Activated naive CD8-positive, alpha-beta T cell treated with anti-CD3 and anti-CD28 coated beads, Interleukin-2, amount 50 U/mL, for 24 hours (primary cell): ENCODE measurements around the gene AEBP2.
"Not testable (repeated sequence)": the region's sequence is repeated elsewhere in the genome, so short reads cannot be mapped to it uniquely, and the experiment has no call there.

ENCODE experiments used
- ATAC-seq: fragments of 150-1000 bp; cut with Tn5 transposase; one replicate; pipeline ENCODE4 v1.10.0; 2021
- DNase-seq: peaks from one replicate; pipeline ENCODE4 v3.0.0; 2021
- H3K27ac Mint-ChIP-seq: one replicate; pipeline ENCODE4 v1.8.0; 2021; ENCODE audit warnings: mild to moderate bottlenecking, mixed read lengths
- H3K27me3 Mint-ChIP-seq: one replicate; pipeline ENCODE4 v1.8.0; 2021; ENCODE audit warnings: mixed read lengths
- H3K36me3 Mint-ChIP-seq: one replicate; pipeline ENCODE4 v1.8.0; 2021; ENCODE audit warnings: low read depth, mixed read lengths
- H3K4me1 Mint-ChIP-seq: one replicate; pipeline ENCODE4 v1.8.0; 2021; ENCODE audit warnings: mixed read lengths
- H3K4me3 Mint-ChIP-seq: one replicate; pipeline ENCODE4 v1.8.0; 2021; ENCODE audit warnings: mild to moderate bottlenecking, moderate library complexity, mixed read lengths
- H3K9me3 Mint-ChIP-seq: one replicate; pipeline ENCODE4 v1.8.0; 2021; ENCODE audit warnings: mixed read lengths

Gene AEBP2, protein sequence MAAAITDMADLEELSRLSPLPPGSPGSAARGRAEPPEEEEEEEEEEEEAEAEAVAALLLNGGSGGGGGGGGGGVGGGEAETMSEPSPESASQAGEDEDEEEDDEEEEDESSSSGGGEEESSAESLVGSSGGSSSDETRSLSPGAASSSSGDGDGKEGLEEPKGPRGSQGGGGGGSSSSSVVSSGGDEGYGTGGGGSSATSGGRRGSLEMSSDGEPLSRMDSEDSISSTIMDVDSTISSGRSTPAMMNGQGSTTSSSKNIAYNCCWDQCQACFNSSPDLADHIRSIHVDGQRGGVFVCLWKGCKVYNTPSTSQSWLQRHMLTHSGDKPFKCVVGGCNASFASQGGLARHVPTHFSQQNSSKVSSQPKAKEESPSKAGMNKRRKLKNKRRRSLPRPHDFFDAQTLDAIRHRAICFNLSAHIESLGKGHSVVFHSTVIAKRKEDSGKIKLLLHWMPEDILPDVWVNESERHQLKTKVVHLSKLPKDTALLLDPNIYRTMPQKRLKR

DNA sequence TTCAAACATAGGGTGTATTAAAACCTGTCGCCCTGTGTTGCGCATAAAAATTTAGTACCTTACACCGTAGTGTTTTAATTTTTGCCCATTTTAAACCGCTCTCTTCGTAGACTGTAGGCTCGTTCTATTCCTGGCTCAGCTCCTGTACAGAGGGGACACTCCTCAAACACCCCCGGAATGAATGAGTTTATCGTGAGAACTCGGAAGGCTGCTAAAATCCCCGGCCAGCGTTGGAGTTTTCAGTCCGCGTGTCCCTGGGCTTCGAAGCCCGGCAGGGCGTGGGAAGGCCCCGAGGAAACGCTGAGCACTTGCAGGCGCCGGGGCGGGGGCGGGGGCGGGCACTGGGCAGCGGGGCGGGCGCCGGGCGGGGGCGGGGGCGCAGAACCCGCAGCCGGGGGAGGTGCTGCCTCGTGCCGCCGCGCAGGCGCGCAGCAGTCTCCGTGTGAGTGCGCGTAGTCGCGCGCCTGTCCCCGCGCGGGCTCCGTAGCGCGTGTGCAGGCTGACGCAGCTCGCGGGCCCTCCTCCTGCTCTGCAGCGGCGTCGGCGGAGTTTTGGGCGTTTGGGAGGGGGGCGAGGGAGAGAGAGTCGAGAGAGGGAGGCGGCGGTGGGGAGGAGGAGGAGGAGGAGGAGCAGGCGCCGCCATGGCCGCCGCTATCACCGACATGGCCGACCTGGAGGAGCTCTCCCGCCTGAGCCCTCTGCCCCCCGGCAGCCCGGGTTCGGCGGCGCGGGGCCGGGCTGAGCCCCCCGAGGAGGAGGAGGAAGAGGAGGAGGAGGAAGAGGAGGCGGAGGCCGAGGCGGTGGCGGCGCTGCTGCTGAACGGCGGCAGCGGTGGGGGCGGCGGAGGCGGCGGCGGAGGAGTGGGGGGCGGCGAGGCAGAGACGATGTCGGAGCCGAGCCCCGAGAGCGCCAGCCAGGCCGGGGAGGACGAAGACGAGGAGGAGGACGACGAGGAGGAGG is at the start of gene AEBP2:
AEBP2 (plus strand) TSS at position 434 of the 960 bp plus-strand sequence; CDS start at position 642, 208 bp downstream.
- H3K4me1 Mint-ChIP-seq, result peaks cover 59% of the 10 kb centered on the region

DNA sequence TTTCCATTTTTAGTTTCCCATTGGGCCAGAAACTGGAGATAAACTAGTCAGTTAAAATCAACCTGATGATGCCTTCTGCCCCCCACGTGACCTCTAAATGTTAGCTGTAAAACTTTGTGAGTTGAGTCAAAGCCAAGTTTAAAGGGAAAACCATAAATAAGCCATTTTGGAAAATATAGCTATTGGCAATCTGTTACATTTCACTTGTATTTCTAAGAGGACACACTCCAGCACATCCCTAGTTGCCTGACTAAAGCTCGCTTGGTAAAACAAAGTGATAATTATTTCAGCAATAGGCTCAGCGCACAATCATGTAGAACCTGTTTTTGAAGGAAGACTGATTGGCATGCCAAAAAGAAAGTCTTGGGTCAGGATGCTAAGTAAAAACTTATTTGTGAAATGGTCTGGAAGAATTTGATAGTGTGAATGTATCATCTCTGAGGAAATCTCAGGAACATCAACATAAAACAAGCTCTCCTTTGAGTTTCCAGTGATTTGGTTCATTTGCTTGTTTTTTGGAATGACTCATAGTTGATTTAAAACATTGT is 49.2 kb upstream of the AEBP2 start:
- no peaks in the 10 kb centered on the region for H3K9me3 Mint-ChIP-seq
- H3K4me3 Mint-ChIP-seq, result no peak overlapping the region
- ATAC-seq (no peak), DNase-seq (no peak)
- no peaks in the 10 kb centered on the region for H3K27me3 Mint-ChIP-seq
- H3K36me3 Mint-ChIP-seq, result no peaks in the 10 kb centered on the region
- H3K4me1 Mint-ChIP-seq, result no peaks in the 10 kb centered on the region
- no peak overlapping the region for H3K27ac Mint-ChIP-seq

More for the DNA sequence above, at the start of gene AEBP2:
- H3K27me3 Mint-ChIP-seq, result no peaks in the 10 kb centered on the region
- H3K36me3 Mint-ChIP-seq, result peaks cover 28% of the 10 kb centered on the region
- peak within 1 kb of the TSS; percentile 95 for H3K27ac Mint-ChIP-seq
- H3K4me3 Mint-ChIP-seq, result peak within 1 kb of the TSS; percentile 91
- H3K9me3 Mint-ChIP-seq, result no peaks in the 10 kb centered on the region
- ATAC-seq (peak; percentile 77), DNase-seq (peak; percentile 83)

DNA sequence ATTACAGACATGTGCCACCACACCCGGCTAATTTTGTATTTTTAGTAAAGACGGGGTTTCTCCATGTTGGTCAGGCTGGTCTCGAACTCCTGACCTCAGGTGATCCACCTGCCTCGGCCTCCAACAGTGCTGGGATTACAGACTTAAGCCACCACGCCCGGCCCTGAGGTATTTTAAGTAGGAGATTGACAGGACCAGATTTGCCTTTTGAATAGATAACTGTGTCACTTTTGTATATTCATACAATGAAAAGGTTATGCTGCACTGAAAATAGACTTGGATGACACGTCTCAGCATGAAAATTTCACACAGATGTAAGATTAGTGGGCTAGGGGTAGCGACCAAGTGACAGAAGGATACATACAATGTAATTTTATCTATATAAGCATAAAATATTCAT is 46.6 kb upstream of the AEBP2 start:
- H3K27me3 Mint-ChIP-seq, DNase-seq, H3K4me3 Mint-ChIP-seq, H3K36me3 Mint-ChIP-seq, H3K27ac Mint-ChIP-seq, H3K4me1 Mint-ChIP-seq, ATAC-seq, H3K9me3 Mint-ChIP-seq: not testable (repeated sequence)

DNA sequence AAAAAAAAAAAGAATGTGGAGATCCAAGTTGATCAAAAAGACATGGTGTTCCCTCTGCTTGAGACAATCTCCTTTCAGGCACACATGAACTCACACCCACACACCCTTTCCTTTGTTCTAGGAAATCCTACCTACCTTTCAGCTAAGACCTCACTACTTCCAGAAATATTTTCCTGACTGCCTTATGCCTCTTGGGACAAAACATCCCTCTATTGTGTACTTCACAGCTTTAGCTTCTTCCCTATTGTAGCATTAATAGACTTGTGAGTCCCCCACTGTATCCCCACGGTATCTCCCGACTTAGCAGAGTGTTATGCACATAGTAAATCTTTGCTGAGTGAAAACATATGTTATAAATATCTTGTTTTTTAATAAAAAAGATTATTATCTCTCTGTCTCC is 44.9 kb upstream of the AEBP2 start:
- H3K27me3 Mint-ChIP-seq, result no peaks in the 10 kb centered on the region
- DNase-seq (no peak), ATAC-seq (no peak)
- H3K36me3 Mint-ChIP-seq, result no peaks in the 10 kb centered on the region
- H3K9me3 Mint-ChIP-seq, result no peaks in the 10 kb centered on the region
- H3K27ac Mint-ChIP-seq, result no peak overlapping the region
- H3K4me1 Mint-ChIP-seq, result no peaks in the 10 kb centered on the region
- H3K4me3 Mint-ChIP-seq, result no peak overlapping the region

DNA sequence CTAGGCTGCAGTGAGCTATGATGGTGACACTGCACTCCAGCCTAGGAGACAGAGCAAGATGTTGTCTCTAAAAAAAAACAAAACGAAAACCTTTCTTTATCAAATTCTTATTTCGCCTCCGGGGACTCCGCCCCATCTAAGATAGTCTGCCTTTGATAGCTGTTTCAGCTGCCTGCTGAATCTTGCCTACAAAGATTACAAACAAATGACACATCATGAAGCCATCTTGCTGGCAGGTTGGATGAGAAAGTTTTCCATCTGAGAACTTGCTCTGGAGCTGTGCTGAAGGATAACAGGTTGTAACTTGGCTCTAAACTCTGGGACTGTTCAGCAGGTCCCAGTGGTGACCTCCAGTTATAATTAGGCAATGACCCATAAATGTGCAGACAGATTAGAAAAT is 41.8 kb upstream of the AEBP2 start:
- Mint-ChIP-seq H3K36me3 (no peaks in the 10 kb centered on the region), H3K27me3 (no peaks in the 10 kb centered on the region), H3K27ac (no peak overlapping the region), H3K9me3 (no peaks in the 10 kb centered on the region), H3K4me1 (no peaks in the 10 kb centered on the region), H3K4me3 (no peak overlapping the region)
- no peak for ATAC-seq
- DNase-seq, result no peak

DNA sequence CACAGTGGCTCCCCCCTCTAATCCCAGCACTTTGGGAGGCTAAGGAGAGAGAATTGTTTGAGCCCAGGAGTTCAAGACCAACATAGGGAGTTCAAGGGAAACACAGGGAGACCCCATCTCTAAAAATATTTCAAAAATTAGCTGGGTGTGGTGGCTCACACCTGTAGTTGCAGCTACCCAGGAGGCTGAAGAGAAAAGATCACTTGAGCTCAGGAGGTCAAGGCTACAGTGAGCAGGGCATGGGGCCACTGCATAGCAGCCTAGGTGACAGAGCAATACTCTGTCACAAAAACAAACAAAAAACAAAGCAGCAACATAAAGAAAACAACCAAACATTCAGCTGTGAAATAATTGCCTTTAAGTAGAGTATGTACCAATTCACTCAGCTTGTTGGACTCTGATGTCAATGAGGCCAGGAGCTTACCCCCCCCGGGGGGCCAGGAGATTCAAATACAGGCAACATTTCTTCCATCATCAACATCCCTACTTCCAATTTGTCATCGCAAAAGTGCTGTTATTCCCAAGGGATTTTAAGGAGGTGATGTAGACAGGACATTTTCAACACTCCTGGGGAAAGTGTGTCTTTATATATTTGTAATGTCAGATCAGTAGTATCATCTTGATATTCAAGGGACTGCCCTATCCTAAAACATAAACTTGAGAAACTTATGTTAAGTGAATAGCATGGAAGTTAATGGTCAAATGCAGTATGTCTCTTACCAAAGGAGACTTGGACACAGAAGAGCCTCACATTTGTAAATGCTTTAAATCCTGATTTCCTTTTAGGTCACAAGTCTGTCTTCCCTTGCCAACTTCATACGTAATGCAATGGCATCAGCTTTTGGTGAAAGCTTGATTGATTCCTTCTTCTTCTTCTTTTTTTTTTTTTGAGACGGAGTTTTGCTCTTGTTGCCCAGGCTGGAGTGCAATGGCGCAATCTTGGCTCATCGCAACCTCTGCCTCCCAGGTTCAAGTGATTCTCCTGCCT is 40.6 kb upstream of the AEBP2 start:
- Mint-ChIP-seq H3K4me3 (no peak overlapping the region), H3K4me1 (peaks cover 4% of the 10 kb centered on the region), H3K9me3 (no peaks in the 10 kb centered on the region), H3K27me3 (no peaks in the 10 kb centered on the region), H3K27ac (no peak overlapping the region), H3K36me3 (no peaks in the 10 kb centered on the region)
- ATAC-seq, result no peak
- DNase-seq, result no peak

DNA sequence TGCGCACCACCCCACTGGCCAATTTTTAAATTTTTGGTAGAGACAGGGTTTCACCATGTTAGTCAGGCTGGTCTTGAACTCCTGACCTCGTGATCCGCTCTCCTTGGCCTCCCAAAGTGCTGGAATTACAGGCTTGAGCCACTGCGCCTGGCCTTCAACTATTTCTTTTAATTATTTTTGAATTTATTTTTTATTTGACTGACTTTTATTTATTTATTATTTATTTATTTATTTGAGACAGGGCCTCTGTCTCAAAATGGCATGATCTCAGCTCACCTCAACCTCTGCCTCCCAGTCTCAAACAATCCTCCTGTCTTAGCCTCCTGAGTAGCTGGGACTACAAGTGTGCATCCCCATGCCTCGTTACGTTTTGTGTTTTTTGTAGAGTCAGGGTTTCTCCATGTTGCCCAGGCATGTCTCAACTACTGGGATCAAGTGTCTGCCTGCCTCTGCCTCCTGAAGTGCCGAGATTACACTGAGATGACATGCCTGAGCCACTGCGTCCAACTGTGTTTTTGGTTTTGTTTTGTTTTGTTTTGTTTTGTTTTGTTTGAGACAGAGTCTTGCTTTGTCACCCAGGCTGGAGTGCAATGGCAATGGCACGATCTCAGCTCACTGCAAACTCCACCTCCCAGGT is 38.5 kb upstream of the AEBP2 start:
- H3K4me1 Mint-ChIP-seq, result peaks cover 16% of the 10 kb centered on the region
- H3K36me3 Mint-ChIP-seq, DNase-seq, ATAC-seq, H3K27ac Mint-ChIP-seq, H3K4me3 Mint-ChIP-seq, H3K9me3 Mint-ChIP-seq, H3K27me3 Mint-ChIP-seq: not testable (repeated sequence)

DNA sequence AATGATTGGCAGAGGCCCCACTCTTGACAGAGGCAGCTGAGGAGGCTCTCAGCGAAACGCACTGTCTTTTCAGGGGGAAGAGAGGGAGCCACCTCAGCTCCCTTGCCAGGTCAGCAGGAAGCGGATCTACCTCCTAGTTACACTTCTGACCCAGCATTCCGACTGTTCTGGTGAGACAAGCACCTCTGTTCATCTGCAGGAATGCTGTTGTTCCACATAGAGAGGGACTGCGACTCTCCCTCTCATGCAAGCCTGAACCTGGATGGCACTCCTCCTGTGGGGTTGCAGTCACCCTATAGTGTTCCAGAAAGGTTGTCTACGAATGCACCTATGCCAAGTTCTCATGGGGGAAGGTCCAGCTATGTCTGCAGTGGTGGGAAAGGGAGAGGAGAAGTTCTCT is 37.1 kb upstream of the AEBP2 start:
- Mint-ChIP-seq H3K27ac (no peak overlapping the region), H3K4me1 (peaks cover 16% of the 10 kb centered on the region), H3K9me3 (peaks cover 6% of the 10 kb centered on the region), H3K27me3 (no peaks in the 10 kb centered on the region), H3K36me3 (peaks cover 5% of the 10 kb centered on the region), H3K4me3 (no peak overlapping the region)
- no peak for DNase-seq
- no peak for ATAC-seq

DNA sequence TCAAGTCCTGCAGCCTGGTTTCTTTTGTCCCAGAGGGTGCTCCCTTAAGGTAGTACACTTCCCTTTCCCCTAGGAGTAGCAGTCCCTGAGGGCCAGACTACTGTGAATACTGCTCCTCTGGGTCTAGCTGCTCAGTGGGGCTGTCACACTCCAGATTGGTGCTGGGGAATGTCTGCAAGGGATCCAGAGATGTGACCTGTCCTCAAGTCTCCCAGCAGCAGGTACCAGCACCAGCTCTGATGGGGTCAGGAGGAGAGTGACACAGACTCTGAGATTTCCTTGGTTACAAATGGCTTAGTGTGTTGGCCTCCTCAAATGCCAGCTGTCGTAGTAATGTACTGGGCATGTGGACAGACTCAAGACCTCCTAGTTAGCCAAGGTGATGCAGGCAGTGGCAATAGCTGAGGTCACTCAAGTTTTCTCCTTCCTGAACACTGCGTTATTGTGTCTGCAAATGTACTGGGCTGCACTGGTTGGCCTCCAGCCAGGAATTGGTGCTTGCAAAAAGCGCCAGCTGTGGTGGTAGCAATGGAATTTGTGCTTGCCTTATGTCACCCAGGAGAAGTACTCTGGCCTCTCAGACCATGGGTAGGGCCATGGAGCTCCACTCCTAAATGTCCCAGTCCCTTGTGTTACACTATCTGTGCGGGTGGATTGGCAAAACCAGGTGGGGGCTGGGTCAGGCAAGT is 36.4 kb upstream of the AEBP2 start:
- ATAC-seq (peak; percentile 23), DNase-seq (no peak)
- H3K27ac Mint-ChIP-seq, result no peak overlapping the region
- H3K27me3 Mint-ChIP-seq, result no peaks in the 10 kb centered on the region
- no peak overlapping the region for H3K4me3 Mint-ChIP-seq
- H3K36me3 Mint-ChIP-seq, result peaks cover 5% of the 10 kb centered on the region
- H3K4me1 Mint-ChIP-seq, result peaks cover 16% of the 10 kb centered on the region
- H3K9me3 Mint-ChIP-seq, result peaks cover 6% of the 10 kb centered on the region

DNA sequence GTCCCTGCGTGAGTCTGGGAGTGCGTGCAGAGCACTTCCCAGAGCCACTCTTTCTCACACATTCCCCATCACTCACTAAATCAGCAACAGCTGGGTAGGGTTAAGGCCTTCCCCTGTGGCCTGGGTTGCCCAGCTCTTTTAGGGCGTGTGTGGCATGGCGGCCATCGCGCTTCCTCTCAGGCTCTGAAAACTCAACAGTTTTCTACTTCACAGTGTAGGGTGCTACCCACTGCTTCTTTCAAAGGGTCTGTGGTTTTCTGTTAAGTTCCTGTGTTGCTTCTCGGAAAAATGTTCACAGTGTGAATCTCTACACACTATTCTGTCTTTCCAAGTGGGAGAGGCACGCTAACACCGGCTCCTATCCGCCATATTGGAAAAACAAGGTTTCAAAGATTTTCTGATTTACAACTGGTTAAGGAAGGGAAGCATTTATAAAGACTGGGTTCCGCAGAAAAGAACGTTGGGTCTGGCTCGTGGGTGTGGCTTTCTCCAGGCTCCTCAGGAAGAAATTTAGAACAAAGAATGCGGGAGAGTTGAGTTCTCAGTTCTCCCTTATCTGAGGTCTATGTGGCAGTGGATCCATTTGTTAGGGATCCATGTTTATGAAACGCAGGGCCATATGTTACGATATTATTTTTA is 34.9 kb upstream of the AEBP2 start:
- Mint-ChIP-seq H3K36me3 (peaks cover 5% of the 10 kb centered on the region), H3K27me3 (no peaks in the 10 kb centered on the region), H3K27ac (peak overlapping the region; percentile 75), H3K4me1 (peaks cover 16% of the 10 kb centered on the region), H3K4me3 (no peak overlapping the region), H3K9me3 (peaks cover 6% of the 10 kb centered on the region)
- DNase-seq, result peak; percentile 16
- peak; percentile 65 for ATAC-seq

DNA sequence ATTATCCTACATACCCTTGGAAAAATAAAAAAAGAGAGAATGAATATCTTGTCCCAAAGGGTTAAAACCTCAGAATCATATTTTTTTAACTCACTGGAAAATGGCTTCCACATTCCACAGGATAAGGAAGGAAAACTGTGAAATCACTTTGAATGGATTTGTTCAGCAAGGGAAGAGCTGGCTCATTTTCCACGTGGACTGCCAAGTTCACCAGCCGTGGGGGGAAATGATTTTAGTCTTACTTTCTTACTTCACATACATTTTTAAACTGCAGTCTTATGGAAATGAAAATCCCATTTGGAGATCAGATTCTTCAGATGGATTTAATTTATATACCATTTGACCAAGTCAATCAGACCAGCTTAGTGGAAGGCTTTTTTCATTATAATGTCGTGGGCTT is 29.9 kb upstream of the AEBP2 start:
- ATAC-seq (no peak), DNase-seq (no peak)
- peaks cover 2% of the 10 kb centered on the region for H3K9me3 Mint-ChIP-seq
- peaks cover 5% of the 10 kb centered on the region for H3K4me1 Mint-ChIP-seq
- H3K27ac Mint-ChIP-seq, result no peak overlapping the region
- peaks cover 1% of the 10 kb centered on the region for H3K36me3 Mint-ChIP-seq
- H3K4me3 Mint-ChIP-seq, result no peak overlapping the region
- H3K27me3 Mint-ChIP-seq, result no peaks in the 10 kb centered on the region

DNA sequence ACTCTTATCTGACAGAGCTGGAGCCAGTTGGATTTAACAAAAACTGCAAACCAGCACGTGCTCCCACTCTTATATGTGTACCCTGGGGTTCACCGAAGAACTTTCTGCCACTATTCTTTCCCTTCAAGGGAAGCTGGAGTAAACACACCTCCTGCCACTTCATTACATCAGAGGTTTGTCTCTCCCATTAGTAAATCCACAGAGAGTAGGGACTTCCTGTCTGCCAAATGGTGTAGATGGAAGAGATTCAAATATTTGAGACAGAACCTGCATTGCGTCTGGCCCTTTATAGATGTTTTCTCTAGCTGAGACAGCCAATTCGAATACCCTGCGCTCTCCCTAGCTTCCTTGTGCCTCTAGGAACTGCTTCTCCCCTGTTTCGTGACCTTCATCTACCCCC is 29.1 kb upstream of the AEBP2 start:
- H3K4me3 Mint-ChIP-seq, result no peak overlapping the region
- DNase-seq (no peak), ATAC-seq (no peak)
- H3K36me3 Mint-ChIP-seq, result no peaks in the 10 kb centered on the region
- H3K4me1 Mint-ChIP-seq, result no peaks in the 10 kb centered on the region
- no peaks in the 10 kb centered on the region for H3K27me3 Mint-ChIP-seq
- H3K9me3 Mint-ChIP-seq, result no peaks in the 10 kb centered on the region
- H3K27ac Mint-ChIP-seq, result no peak overlapping the region
